Measurements from ENCODE around the gene SPESP1.

SPESP1 gene

DNA sequence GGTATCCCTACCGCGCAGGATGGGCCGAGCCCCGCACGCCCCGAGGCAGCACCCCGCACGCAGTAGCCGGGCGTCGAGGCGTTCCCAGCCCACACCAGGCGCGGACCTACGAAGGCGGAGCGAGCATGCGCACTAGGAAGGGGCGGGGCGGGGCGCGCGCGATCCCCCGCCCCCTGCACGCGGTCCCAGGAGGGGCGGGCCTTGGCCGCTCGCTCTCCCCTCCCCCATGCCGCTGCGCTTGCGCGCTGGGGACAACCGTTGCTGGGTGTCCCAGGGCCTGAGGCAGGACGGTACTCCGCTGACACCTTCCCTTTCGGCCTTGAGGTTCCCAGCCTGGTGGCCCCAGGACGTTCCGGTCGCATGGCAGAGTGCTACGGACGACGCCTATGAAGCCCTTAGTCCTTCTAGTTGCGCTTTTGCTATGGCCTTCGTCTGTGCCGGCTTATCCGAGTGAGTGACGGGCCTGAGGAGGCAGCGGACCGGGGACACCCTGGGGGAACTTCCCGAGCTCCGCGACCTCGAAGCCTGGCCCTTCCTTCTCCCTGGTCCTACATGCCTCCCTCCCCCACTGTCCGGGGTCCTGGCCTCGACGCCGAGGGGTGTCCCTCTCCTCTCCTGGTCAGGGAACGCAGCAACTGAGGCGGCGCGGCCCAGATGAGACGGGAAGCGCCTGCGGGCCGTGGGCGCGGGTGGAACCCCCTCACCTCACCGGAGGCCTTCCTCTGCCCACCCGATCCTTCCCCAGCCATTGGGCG is at the start of gene SPESP1:
TSS of gene SPESP1 (plus strand) at position 258 of the 755 bp plus-strand sequence. CDS start at position 387, 129 bp downstream.
- peak; percentile 78 to 82 for DNase-seq
- TF ChIP-seq POLR2A (IDR thresholded peaks at IDR 0.05; ENCODE audit: low read length) (peak; percentile 62), GATA1 (IDR thresholded peaks at IDR 0.05; ENCODE audit: low read depth, low read length) (no peak)

DNA sequence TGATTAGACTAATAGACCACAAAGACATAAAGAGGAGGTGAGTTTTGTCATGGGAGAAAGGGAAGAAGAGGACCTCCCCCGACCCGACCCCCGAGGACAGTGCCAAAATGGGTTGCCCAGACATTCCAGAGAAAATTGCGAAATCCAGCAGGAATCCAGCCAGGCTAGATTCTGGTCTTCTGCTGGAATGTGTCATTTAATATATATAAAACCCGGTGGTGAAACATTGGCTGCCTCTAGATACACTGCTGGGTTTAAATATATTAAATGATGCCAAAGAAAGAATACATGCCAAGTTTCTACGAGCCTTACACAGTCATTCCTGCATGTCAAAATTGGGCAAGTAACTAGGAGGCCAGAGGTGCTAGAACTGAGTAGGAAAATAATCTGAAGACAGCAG is 45.3 kb upstream of the SPESP1 start:
- TF ChIP-seq POLR2A (IDR thresholded peaks at IDR 0.05; ENCODE audit: low read length) = no peak
- TF ChIP-seq GATA1 (IDR thresholded peaks at IDR 0.05; ENCODE audit: low read depth, low read length) = no peak
- DNase-seq = no peak

DNA sequence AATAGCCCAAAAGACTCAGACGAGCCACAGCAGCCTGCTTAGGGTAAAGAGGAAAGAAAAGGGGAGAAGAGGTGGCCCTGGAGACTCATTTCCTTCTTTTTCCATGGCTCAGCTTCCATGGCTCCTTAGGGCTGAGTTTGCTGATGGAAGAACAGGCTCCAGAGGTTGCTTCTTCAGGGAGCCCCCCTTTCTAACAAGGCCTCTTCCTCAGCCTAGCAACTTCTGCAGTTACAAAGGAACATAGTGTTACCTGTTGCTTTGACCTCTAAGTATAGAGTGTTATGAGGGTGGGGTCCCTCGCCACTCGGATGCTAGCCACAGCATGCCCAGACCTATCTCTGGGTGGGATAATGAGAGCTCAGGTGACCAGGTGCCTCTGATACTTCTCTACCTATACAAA is 43.2 kb upstream of the SPESP1 start:
- DNase-seq = no peak
- TF ChIP-seq POLR2A (IDR thresholded peaks at IDR 0.05; ENCODE audit: low read length) = no peak
- TF ChIP-seq GATA1 (IDR thresholded peaks at IDR 0.05; ENCODE audit: low read depth, low read length) = no peak

DNA sequence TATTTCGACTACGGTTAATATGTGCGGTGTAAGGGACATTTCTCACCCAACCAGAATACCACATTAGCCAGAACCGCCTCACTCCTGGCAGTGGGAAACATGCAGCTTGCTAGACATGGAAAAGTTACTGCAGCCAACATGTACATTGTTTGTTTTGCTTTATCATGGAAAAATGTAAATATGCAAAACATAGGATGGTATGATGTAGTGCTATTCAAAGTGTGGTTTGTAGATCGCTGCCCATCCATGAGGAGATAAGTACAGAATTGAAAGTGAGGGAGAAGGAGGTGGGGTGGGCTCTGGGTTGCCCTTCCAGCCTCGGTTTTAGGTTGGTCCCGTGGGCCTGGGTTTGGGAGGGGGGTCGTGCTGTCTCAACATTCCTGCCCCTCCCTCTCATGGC is 42.5 kb upstream of the SPESP1 start:
- TF ChIP-seq GATA1 (IDR thresholded peaks at IDR 0.05; ENCODE audit: low read depth, low read length) (no peak), POLR2A (IDR thresholded peaks at IDR 0.05; ENCODE audit: low read length) (no peak)
- no peak for DNase-seq

DNA sequence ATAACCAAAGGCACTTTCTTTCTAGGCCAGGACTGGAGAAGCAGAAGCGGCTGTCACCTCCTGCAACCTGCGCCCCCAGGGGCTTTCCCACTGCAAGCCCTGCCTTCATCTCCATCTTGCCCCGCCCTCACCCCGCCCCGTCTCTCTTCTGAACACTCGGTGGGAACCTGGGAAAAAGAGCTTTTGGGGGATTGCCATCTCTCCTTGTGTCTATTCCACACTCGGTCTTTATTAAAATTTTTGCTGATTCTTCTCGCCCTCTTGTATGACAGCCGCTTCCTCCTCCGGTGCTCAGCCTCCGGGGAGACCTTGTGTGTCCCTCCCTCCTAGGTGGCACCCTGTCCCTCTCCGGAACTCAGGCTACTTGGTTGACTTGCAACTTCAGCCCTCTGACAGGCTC is 41.9 kb upstream of the SPESP1 start:
- TF ChIP-seq GATA1 (IDR thresholded peaks at IDR 0.05; ENCODE audit: low read depth, low read length) (no peak), POLR2A (IDR thresholded peaks at IDR 0.05; ENCODE audit: low read length) (no peak)
- no peak for DNase-seq

DNA sequence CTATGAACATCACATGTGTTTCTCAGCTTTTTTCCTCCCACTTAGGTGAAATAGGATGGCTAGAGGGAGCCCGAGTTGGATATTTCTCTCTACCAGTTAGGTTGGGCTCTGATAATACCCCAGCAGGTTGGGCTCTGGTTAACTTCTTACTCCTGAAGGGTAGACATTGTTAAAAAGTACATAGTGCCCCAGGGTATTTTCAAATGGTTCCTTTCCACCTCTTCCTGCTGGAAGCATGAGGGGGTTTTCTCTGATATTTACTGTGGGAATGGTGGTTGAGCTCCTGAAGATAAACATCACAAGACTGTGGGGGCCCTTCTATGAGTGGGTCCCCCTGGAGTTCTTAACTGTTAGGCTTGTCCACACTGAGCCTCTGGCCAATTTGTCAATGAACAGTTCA is 36.1 kb upstream of the SPESP1 start:
- no peak for DNase-seq
- TF ChIP-seq POLR2A (IDR thresholded peaks at IDR 0.05; ENCODE audit: low read length) (no peak), GATA1 (IDR thresholded peaks at IDR 0.05; ENCODE audit: low read depth, low read length) (no peak)

DNA sequence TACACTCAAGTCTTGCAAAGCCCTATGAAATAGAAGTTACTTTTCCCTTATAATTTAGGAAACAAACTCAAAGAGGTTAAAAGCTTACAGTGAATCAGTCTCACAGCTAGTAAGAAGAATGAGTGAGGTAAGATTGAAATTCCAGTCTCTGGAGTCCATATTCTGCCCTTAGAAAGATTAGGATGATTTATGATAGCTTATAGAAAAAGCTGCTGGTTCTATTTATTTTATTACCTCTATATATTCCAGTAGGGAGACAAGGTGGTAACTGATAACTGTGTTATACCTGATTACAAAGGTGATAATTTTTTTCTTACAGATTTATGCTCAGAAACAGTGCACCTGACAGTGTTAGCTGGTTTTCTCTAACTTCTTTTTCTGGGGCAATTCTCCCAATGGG is 34.1 kb upstream of the SPESP1 start:
- no peak for TF ChIP-seq POLR2A (IDR thresholded peaks at IDR 0.05; ENCODE audit: low read length)
- no peak for DNase-seq

DNA sequence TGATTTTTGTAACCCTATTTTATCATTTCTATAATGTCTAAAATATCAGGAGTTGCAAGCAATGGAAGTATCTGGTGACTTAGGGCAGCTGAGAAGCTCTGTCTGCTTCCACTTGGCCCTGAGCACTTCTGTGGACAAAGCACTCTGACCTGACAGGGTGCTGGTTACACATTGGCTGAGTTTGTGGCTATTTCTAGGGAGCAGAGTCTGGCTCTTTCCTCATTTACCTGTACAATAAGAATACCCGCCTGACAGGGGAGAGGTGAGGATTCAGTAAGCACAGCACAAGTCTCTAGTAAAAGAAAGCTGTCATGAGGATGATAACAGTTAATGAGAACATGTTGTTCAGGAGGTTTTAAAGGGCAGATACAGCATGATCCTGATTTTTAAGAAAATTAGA is 33.3 kb upstream of the SPESP1 start:
- TF ChIP-seq POLR2A (IDR thresholded peaks at IDR 0.05; ENCODE audit: low read length) = no peak
- DNase-seq = no peak

DNA sequence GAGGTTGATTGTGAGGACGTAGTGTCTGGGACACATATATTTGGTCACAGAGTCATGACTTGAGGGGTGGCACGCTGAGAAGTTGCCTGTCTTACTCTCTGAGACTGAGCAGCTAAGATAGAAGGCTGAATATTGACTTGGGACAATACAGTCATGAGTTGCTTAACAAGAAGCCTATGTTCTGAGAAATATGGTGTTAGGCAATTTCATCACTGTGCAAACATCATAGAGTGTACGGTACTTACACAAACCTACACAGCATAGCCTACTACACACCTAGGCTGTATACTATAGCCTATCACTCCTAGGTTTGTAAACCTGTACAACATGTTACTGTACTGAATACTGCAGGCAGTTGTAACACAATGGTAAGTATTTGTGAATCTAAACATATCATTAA is 30.3 kb upstream of the SPESP1 start:
- no peak for DNase-seq
- no peak for TF ChIP-seq POLR2A (IDR thresholded peaks at IDR 0.05; ENCODE audit: low read length)

DNA sequence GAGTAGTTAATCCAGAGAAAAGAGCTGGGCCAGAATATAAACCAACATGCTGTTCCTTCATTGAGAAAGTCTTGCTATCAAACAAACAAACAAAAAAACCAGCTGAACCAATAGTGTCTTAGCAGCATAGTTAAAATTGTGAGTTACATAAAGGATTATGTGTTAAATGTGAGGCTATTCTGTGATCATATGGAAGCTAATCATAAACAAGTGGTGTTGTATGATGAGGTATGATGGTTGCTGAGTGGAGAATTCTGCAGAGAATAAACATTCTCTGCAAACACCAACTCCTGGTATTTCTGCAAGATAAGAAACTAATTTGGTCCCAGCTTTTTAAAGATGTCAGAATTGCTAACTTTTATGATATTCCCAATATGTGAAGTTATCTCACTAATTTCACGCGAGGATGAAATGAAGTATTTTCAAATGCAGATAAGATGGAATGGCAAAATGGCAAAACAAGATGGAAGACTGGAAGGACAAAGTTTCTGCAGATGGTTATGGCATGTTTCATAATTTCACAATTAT is 22.9 kb upstream of the SPESP1 start:
- no peak for TF ChIP-seq POLR2A (IDR thresholded peaks at IDR 0.05; ENCODE audit: low read length)
- no peak for TF ChIP-seq GATA1 (IDR thresholded peaks at IDR 0.05; ENCODE audit: low read depth, low read length)

DNA sequence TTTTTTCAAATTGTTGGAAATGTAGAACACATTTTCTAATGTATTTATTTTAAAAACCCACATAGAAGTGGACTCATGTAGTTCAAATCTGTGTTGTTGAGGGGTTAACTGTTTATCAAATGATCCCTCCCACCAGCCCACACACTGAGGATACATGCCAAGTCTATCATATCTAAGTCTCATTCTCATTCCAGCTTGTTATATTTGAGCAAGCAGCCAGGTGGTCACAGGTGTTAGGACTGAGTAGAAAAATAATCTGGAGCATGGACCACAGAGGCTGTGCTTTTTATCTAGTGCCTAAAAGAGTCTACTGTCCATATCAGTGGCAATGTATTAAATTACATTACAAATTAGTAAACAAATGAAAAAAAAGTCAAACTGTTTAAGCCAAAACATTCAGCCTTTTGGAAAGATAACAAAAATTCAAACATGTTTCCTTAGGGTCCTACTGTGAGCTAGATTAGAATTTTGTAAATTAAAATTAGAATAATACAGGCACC is 20.7 kb upstream of the SPESP1 start:
- no peak for TF ChIP-seq POLR2A (IDR thresholded peaks at IDR 0.05; ENCODE audit: low read length)
- TF ChIP-seq GATA1 (IDR thresholded peaks at IDR 0.05; ENCODE audit: low read depth, low read length) = no peak
- peak in 1 of 2 experiments; percentile 11 for DNase-seq

More for the DNA sequence above, 22.9 kb upstream of the SPESP1 start:
- no peak for DNase-seq

DNA sequence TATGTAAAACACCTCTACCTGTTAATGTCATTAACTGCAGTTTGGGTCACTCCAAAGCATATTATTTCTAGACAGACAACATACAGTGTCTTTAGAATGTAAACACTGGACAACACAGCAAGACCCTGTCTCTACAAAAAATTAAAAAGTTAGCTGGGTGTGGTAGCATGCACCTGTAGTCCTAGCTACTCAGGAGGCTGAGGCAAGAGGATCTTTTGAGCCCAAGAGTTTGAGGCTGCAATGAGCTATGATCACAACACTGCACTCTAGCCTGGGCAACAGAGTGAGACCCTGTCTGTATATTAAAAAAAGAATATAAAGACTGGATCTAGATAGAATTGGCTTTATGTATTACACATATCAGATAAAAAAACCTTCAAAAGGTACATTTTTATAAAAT is 20.0 kb upstream of the SPESP1 start:
- no peak for DNase-seq
- TF ChIP-seq POLR2A (IDR thresholded peaks at IDR 0.05; ENCODE audit: low read length) = no peak
- TF ChIP-seq GATA1 (IDR thresholded peaks at IDR 0.05; ENCODE audit: low read depth, low read length) = no peak

DNA sequence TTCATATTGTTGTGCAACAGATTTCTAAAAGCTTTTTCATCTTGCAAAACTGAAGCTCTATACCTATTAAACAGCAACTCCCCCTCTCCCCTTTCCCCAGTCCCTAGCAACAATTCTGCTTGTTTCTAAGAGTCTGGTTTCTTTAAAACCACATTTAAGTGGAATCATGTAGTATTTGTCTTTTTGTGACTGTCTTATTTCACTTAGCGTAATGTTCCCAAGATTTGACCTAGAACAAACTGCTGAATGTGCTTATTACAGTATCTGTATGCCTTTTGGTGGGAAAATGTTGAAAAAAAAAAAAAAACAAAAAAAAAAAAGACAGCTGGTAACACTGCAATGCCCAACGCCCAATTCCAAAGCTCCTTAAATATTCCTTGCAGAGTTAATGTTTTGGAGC is 19.5 kb upstream of the SPESP1 start:
- TF ChIP-seq GATA1 (IDR thresholded peaks at IDR 0.05; ENCODE audit: low read depth, low read length) (no peak), POLR2A (IDR thresholded peaks at IDR 0.05; ENCODE audit: low read length) (no peak)
- DNase-seq = no peak

DNA sequence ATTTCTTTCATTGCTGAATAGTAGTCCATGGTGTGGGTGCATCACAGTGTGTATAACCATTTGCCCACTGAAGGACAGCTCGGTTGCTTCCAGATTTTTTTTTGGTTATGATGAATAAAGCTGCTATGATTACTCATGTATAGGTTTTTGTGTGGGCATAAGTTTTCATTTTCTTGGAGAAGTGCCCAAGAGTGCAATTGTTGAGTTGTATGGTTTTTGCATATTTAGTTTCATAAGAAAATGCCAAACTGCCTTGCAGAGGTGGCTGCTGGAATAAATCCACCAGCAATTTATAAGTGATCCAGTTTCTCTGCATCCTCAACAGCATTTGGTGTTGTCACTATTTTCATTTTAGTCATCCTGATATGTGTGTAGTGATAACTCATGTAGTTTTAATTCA is 8.4 kb upstream of the SPESP1 start:
- no peak for DNase-seq
- TF ChIP-seq GATA1 (IDR thresholded peaks at IDR 0.05; ENCODE audit: low read depth, low read length) = no peak
- no peak for TF ChIP-seq POLR2A (IDR thresholded peaks at IDR 0.05; ENCODE audit: low read length)

DNA sequence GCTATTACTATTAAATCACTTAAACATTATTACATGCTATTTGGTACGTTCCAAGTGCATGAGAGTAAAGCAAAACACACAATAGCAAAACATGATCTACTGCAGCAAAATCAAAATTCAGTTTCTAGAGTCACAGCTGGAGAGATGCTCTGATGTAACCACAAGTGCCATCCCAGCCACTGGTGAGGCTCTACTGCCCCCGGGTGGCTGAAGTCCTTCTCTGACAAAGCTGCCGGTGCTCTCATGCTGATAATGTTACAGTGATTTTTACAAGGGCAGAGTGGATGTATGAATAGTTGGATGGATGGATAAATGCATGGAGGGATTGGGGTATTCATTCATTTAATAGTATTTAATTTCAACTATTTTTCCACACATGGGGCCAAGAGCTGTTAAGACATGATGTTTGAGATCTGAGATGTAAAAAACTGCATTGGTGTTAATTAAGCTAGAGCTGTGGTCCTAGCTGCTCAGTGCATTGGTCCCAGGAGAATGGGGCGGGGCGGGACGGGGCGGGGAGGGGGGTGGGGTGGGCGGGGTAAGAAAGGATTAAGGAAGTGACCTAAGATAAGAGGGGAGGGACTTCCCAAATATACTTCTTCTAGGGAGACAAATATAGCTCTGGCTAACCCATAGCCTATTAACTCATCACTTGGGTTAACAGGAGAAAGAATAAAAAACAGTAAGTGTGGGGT is 5.3 kb upstream of the SPESP1 start:
- DNase-seq = peak; percentile 77 to 84
- TF ChIP-seq GATA1 (IDR thresholded peaks at IDR 0.05; ENCODE audit: low read depth, low read length) = no peak
- TF ChIP-seq POLR2A (IDR thresholded peaks at IDR 0.05; ENCODE audit: low read length) = no peak
